K562 (cell line): ENCODE data around the gene CHMP1A. TPM values are rescaled to one million over a fixed set of nuclear protein-coding genes. Genes with fewer than 3 reads are reported as not detected.

Experiments used
- AFF1 ChIP-seq, 2 experiments: fragments of 450-650 bp; IDR thresholded peaks; 2 replicates each; pipeline ENCODE4 v1.6.1; 2018; ENCODE audit warnings: mild to moderate bottlenecking in 2 of 2, low read depth in 1 of 2; ENCODE audit not compliant: partially characterized antibody in 2 of 2
- ESRRA ChIP-seq: fragments of 450-650 bp; IDR thresholded peaks from 2 replicates; pipeline ENCODE4 v1.6.1; 2014; ENCODE audit warnings: low read depth, mild to moderate bottlenecking, moderate library complexity, borderline replicate concordance
- HSF4 ChIP-seq: fragments of 250-450 bp; sonication (Bioruptor Pico); IDR thresholded peaks from 2 replicates; pipeline ENCODE4 v2.1.2; 2022; ENCODE audit warnings: mild to moderate bottlenecking, moderate library complexity, borderline replicate concordance
- MTF1 ChIP-seq: fragments of 250-450 bp; sonication (Bioruptor Pico); IDR thresholded peaks from 2 replicates; pipeline ENCODE4 v1.9.0; 2021; ENCODE audit warnings: moderate library complexity, mild to moderate bottlenecking, inconsistent platforms, borderline replicate concordance
- PURB ChIP-seq: sonication (generic); formaldehyde crosslinking; IDR thresholded peaks from 2 replicates; pipeline ENCODE4 v1.9.0; 2021; ENCODE audit warnings: low read depth, mild to moderate bottlenecking, missing genetic modification reagents
- PYGO2 ChIP-seq: fragments of 450-650 bp; IDR thresholded peaks from 2 replicates; pipeline ENCODE4 v1.6.1; 2016; ENCODE audit warnings: mild to moderate bottlenecking, missing genetic modification characterization, moderate library complexity, missing compliant biosample characterization
- SMARCC2 ChIP-seq: fragments of 450-650 bp; IDR thresholded peaks from 2 replicates; pipeline ENCODE4 v1.6.1; 2017; ENCODE audit warnings: antibody characterized with exemption, moderate library complexity, mild to moderate bottlenecking, low read depth
- SMC3 ChIP-seq: conservative IDR thresholded peaks from 2 replicates; pipeline ENCODE4 v1.6.1; 2011; ENCODE audit warnings: low read depth, low read length, improper control_type of control experiment; ENCODE audit not compliant: insufficient read depth
- ZBTB7A ChIP-seq: IDR thresholded peaks from 2 replicates; pipeline ENCODE4 v1.6.1; 2011; ENCODE audit warnings: low read depth, mild to moderate bottlenecking, low read length, moderate library complexity, borderline replicate concordance; ENCODE audit not compliant: control insufficient read depth
- ZHX1 ChIP-seq: fragments of 150-350 bp; conservative IDR thresholded peaks from 2 replicates; pipeline ENCODE4 v1.6.1; 2014; ENCODE audit warnings: low read length
- ZNF146 ChIP-seq: IDR thresholded peaks from one replicate; pipeline ENCODE4 v1.6.1; 2018; ENCODE audit warnings: missing compliant biosample characterization; ENCODE audit not compliant: unreplicated experiment
- ZNF263 ChIP-seq: sonication (generic); formaldehyde crosslinking; IDR thresholded peaks from 2 replicates; pipeline ENCODE4 v1.8.0; 2022; ENCODE audit warnings: mild to moderate bottlenecking, missing genetic modification reagents, borderline replicate concordance
- ZNF445 ChIP-seq: fragments of 250-450 bp; sonication (Bioruptor Pico); IDR thresholded peaks from 2 replicates; pipeline ENCODE4 v1.4.0; 2020; ENCODE audit warnings: low read depth, mild to moderate bottlenecking, moderate library complexity
- polyA plus RNA-seq, 8 experiments: library from polyadenylated mRNA; depleted of rRNA in 4 of 8; stranded (reverse) in 5 of 8; unstranded in 3 of 8; fragments of >200 nt; fragmentation: Nextera tagmentation in 2 of 8; fragmentation: Illumina TruSeq in 1 of 8; extraction: Ambion mirVana in 2 of 8; extraction: Trizol in 1 of 8; gene quantifications; 2 replicates each; pipeline versions ENCODE4 v1.2.1 to v1.2.3, GENCODE V29; 2011 to 2014; ENCODE audit warnings: inconsistent platforms in 1 of 8, missing spikeins in 1 of 8
- total RNA-seq, 7 experiments: library from RNA; depleted of rRNA in 6 of 7; stranded (reverse); fragments of >200 nt in 6 of 7; fragmentation: Illumina TruSeq in 2 of 7; extraction: Trizol in 2 of 7; gene quantifications; 2 replicates each; pipeline versions ENCODE4 v1.2.1 to v1.2.3, GENCODE V29; 2011 to 2021; ENCODE audit warnings: low replicate concordance in 1 of 7
- TF ChIP-seq, protein P1 (sequence below): fragments of 250-450 bp; sonication (Bioruptor Pico); IDR thresholded peaks from 2 replicates; pipeline ENCODE4 v1.8.0; 2022; ENCODE audit warnings: inconsistent platforms, mild to moderate bottlenecking, moderate library complexity, borderline replicate concordance
- TF ChIP-seq, protein P2 (sequence below): fragments of 450-650 bp; IDR thresholded peaks from 2 replicates; pipeline ENCODE4 v1.6.1; 2018; ENCODE audit not compliant: partially characterized antibody

Gene CHMP1A
- total and polyA plus RNA-seq, 9 of the 15 experiments (the other 6 are each of a cell fraction or from before 2014, with no cell fraction given), result 0.83 to 79.9 (median 45.2) TPM

DNA sequence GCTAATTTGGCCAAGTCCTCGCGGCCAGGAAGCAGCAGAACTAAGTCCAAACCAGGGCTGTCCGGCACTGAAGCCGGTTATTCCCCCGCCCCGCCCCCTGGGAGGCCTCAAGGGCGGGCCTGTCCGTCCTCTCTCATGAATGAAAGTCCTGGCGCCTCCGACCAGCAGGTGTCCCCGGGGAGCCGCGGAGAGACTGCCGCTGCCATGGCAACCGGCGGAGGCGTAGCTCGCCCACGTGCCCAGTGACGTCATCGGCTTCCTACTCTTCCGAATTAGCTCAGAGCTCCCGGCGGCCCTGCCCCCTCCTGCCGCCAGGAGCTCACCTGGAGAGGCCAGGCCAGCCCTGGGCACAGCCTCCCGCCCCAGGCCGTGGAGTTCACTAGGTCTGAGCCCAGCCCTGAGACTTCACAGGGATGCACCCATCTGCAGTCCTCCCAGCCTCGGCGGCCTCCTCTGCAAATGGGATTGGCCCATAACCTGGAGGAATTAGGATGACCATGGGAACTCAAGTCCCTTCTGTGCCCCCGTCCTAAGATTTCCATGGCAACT, 42.7 kb upstream of the CHMP1A start (continued):
- TF ChIP-seq AFF1 (IDR thresholded peaks at IDR 0.05; ENCODE audit: low read depth in 1 of 2, partially characterized antibody in 2 of 2) (no peak), ZHX1 (no peak), ZNF263 (CRISPR knock-in tag) (peak; percentile 24; the same call in 1 of the 2 replicates), ESRRA (peak; percentile 76), ZNF445 (CRISPR knock-in tag) (no peak), PYGO2 (tag) (no peak), SMARCC2 (no peak), MTF1 (CRISPR knock-in tag) (no peak), ZNF146 (CRISPR knock-in tag) (no peak), SMC3 (peak; percentile 57), ZBTB7A (no peak), HSF4 (no peak), PURB (no peak)
- TF ChIP-seq, protein P1, sequence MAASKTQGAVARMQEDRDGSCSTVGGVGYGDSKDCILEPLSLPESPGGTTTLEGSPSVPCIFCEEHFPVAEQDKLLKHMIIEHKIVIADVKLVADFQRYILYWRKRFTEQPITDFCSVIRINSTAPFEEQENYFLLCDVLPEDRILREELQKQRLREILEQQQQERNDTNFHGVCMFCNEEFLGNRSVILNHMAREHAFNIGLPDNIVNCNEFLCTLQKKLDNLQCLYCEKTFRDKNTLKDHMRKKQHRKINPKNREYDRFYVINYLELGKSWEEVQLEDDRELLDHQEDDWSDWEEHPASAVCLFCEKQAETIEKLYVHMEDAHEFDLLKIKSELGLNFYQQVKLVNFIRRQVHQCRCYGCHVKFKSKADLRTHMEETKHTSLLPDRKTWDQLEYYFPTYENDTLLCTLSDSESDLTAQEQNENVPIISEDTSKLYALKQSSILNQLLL (CRISPR knock-in tag), result no peak
- TF ChIP-seq, protein P2, sequence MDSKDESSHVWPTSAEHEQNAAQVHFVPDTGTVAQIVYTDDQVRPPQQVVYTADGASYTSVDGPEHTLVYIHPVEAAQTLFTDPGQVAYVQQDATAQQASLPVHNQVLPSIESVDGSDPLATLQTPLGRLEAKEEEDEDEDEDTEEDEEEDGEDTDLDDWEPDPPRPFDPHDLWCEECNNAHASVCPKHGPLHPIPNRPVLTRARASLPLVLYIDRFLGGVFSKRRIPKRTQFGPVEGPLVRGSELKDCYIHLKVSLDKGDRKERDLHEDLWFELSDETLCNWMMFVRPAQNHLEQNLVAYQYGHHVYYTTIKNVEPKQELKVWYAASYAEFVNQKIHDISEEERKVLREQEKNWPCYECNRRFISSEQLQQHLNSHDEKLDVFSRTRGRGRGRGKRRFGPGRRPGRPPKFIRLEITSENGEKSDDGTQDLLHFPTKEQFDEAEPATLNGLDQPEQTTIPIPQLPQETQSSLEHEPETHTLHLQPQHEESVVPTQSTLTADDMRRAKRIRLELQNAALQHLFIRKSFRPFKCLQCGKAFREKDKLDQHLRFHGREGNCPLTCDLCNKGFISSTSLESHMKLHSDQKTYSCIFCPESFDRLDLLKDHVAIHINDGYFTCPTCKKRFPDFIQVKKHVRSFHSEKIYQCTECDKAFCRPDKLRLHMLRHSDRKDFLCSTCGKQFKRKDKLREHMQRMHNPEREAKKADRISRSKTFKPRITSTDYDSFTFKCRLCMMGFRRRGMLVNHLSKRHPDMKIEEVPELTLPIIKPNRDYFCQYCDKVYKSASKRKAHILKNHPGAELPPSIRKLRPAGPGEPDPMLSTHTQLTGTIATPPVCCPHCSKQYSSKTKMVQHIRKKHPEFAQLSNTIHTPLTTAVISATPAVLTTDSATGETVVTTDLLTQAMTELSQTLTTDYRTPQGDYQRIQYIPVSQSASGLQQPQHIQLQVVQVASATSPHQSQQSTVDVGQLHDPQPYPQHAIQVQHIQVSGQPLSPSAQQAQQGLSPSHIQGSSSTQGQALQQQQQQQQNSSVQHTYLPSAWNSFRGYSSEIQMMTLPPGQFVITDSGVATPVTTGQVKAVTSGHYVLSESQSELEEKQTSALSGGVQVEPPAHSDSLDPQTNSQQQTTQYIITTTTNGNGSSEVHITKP, result peak; percentile 10
